GM18526 (cell line): ENCODE results near the gene IGSF23.

Experiments
- POLR2A ChIP-seq: IDR thresholded peaks from 3 replicates; pipeline ENCODE4 v1.6.1; 2011; ENCODE audit not compliant: insufficient read length; ENCODE audit errors: extremely low read depth

IGSF23 gene

GRCh38 chr19:44645407-44646048 lies 32.2 kb downstream of the IGSF23 start:
- TF ChIP-seq POLR2A, result no peak

GRCh38 chr19:44646049-44646416 lies 32.7 kb downstream of the IGSF23 start:
- TF ChIP-seq POLR2A, result no peak

- TF ChIP-seq POLR2A, result no peak
These were observed 33.8 kb downstream of the IGSF23 start for GRCh38 chr19:44647144-44647543.

GRCh38 chr19:44648631-44649251 lies 35.4 kb downstream of the IGSF23 start:
- TF ChIP-seq POLR2A, result no peak

- no peak for TF ChIP-seq POLR2A
These were observed 36.3 kb downstream of the IGSF23 start for GRCh38 chr19:44649578-44650145.

- TF ChIP-seq POLR2A, result no peak
These were observed 40.0 kb downstream of the IGSF23 start for GRCh38 chr19:44653343-44653742.

GRCh38 chr19:44653977-44654774 lies 40.8 kb downstream of the IGSF23 start:
- TF ChIP-seq POLR2A, result no peak

- no peak for TF ChIP-seq POLR2A
These were observed 44.0 kb downstream of the IGSF23 start for GRCh38 chr19:44657211-44657921.

- TF ChIP-seq POLR2A, result no peak
These were observed 44.8 kb downstream of the IGSF23 start for GRCh38 chr19:44658069-44658733.

GRCh38 chr19:44660081-44660480 lies 46.7 kb downstream of the IGSF23 start:
- no peak for TF ChIP-seq POLR2A

- TF ChIP-seq POLR2A, result no peak
These were observed 47.8 kb downstream of the IGSF23 start for GRCh38 chr19:44661205-44661604.

GRCh38 chr19:44661904-44662303 lies 48.5 kb downstream of the IGSF23 start:
- TF ChIP-seq POLR2A, result no peak

GRCh38 chr19:44662691-44663385 lies 49.5 kb downstream of the IGSF23 start:
- TF ChIP-seq POLR2A, result no peak

- no peak for TF ChIP-seq POLR2A
These were observed 50.6 kb downstream of the IGSF23 start for GRCh38 chr19:44663996-44664395.
